Uterus (tissue), 2 donors: ENCODE results near the gene SERPINE3.

ENCODE experiments used
- POLR2A ChIP-seq, 2 donors: fragments of 450-650 bp; IDR thresholded peaks; one replicate each; pipeline ENCODE4 v1.6.1; 2016; ENCODE audit warnings: antibody characterized with exemption in 2 of 2, mild to moderate bottlenecking in 1 of 2, moderate library complexity in 1 of 2
- TF ChIP-seq, protein P1 (sequence below), 4 experiments: fragments of 200-600 bp in 2 of 4; fragments of 450-650 bp in 2 of 4; sonication (generic) in 2 of 4; IDR thresholded peaks; one replicate each; pipeline ENCODE4 v1.5.1; 2016 to 2019; ENCODE audit warnings: antibody characterized with exemption in 4 of 4, mild to moderate bottlenecking in 2 of 4, moderate library complexity in 1 of 4

DNA sequence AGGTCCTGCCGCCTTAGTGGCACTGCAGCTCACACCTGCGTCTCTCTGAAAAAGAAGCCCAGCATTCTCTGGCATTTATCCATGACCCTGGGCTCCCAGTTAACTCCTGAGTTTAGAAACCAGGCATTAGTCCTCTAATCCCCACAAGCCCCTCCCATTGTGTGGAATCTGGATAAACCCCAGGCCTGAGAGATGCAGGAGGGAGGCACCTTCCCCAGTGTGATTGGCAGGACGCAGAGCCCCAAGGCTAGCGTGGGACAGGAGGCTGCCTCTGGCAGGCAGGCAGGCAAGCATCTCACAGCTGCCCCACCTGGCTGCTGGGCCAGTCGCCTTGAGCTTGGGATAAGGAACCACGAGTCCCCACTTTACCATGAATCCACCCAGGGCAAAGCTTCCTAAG is 11.0 kb upstream of the SERPINE3 start:
- TF ChIP-seq, protein P1, sequence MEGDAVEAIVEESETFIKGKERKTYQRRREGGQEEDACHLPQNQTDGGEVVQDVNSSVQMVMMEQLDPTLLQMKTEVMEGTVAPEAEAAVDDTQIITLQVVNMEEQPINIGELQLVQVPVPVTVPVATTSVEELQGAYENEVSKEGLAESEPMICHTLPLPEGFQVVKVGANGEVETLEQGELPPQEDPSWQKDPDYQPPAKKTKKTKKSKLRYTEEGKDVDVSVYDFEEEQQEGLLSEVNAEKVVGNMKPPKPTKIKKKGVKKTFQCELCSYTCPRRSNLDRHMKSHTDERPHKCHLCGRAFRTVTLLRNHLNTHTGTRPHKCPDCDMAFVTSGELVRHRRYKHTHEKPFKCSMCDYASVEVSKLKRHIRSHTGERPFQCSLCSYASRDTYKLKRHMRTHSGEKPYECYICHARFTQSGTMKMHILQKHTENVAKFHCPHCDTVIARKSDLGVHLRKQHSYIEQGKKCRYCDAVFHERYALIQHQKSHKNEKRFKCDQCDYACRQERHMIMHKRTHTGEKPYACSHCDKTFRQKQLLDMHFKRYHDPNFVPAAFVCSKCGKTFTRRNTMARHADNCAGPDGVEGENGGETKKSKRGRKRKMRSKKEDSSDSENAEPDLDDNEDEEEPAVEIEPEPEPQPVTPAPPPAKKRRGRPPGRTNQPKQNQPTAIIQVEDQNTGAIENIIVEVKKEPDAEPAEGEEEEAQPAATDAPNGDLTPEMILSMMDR (IDR thresholded peaks at IDR 0.05), result no peak
- TF ChIP-seq POLR2A (IDR thresholded peaks at IDR 0.05), result no peak
